22Rv1 (cell line): Measurements from ENCODE around the gene RAP2B.

ENCODE experiments used
- CTCF ChIP-seq: fragments of 450-650 bp; IDR thresholded peaks from 2 replicates; pipeline ENCODE4 v1.5.1; 2017; ENCODE audit warnings: mild to moderate bottlenecking
- ZFX ChIP-seq: fragments of 450-650 bp; IDR thresholded peaks from 2 replicates; pipeline ENCODE4 v1.6.1; 2017; ENCODE audit warnings: antibody characterized with exemption, borderline replicate concordance

- no peak for TF ChIP-seq CTCF
- TF ChIP-seq ZFX: no peak
Observed at GRCh38 chr3:153129866-153130265, 32.2 kb upstream of the RAP2B start.
